Measurements from ENCODE around the gene NTF4.
A peak's percentile ranks its signal among the peaks of the same experiment; 100 is the strongest.
"Not testable (repeated sequence)": the region's sequence is repeated elsewhere in the genome, so short reads cannot be mapped to it uniquely, and the experiment has no call there.

NTF4 gene

DNA sequence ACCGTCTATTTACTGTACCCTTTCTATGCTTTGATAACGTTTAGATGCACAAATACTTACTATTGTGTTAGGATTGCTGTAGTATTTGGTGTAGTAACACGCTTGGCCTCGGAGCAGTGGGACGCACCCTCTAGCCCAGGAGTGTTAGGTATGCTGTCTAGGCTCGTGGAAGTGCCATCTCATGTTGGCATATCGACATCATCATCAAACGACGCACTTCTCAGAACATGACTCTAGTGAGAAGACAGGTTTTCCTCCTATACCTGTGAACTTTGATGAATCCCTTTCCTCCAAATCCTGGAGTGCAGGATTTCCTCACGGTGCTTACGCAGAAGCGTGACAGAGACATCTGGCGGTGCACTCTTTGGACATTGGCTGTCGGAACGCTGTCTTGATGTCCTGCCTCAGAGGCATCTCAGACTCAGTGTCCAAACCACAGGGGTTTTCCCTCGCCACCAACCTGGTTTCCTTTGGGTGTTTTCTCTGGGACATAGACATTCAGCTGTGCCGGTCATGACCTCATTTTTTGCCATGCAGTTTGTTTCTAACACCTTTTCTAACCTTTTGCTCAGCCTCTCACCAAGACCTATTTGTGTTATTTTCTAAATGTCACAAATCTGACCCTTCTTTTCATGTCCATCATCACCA is 26.9 kb upstream of the NTF4 start:
- no peak for DNase-seq (ENCODE audit: low read depth)

GRCh38 chr19:49086296-49086695 is 21.7 kb upstream of the NTF4 start:
- no peak for DNase-seq (ENCODE audit: low read depth)

DNA sequence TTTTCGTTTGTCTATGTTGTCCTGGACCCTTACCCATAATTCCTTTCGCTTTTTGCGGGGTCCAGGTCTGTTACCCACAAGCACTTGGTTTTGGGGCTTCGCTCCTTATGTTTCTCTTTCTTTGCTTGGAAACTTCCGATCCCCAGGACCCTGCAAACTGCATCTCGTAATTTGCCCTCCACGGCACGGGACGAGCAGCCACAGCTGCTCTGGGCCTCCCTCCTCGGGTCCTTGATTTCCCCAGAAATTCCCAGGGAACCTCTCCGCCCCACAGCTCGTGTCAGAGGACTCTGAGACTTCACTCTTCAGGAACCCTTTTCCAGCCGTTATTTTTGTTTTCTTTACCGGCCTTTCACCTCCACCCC is 21.2 kb upstream of the NTF4 start:
- no peak for DNase-seq (ENCODE audit: low read depth)

DNA sequence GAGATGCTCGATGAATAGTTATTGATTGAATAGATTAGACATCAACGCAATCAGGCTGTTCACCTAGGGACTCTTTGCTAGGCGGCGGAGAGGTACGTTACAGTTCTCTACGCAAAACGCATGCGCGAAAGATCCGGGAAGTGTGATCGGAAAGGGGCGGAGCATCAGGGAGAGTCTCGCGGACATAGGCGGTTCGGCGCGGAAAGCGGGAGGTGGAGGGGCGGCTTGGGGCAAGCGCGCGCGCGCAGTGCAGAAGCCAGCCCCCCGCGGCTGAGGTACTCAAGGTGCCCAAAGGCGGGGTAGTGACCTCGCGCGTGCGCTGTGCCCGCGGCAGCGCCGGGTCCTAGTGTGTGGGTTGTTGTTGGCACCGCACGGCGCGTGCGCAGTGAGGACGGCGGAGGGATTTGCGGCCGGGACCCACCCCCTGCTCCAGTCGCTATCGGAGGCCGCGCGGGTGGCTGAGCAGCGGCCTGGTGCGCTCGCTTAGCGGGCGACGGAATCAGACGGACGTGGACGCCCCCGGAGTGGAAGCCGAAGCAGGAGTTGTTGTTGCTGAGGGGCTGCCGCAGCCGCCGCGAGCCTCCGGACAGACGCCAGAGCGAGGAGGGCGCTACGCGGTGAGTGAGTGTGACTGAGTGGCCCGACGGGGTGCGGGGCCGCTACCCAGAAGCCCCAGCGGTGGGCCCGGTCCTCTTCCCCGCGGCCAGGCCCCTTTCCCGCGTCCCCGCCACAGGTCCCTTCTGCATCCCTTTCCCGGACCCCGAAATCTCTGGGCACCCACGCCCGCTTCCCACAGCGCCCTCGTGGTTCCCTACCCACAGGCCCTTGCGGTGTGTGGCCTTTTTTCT is 20.6 kb upstream of the NTF4 start, which contains the start of gene SNRNP70:
Gene SNRNP70 (plus strand): TSS at position 432 of the 848 bp plus-strand sequence. CDS start 964 bp downstream, outside the sequence.
- peak; percentile 99 for DNase-seq (ENCODE audit: low read depth)

DNA sequence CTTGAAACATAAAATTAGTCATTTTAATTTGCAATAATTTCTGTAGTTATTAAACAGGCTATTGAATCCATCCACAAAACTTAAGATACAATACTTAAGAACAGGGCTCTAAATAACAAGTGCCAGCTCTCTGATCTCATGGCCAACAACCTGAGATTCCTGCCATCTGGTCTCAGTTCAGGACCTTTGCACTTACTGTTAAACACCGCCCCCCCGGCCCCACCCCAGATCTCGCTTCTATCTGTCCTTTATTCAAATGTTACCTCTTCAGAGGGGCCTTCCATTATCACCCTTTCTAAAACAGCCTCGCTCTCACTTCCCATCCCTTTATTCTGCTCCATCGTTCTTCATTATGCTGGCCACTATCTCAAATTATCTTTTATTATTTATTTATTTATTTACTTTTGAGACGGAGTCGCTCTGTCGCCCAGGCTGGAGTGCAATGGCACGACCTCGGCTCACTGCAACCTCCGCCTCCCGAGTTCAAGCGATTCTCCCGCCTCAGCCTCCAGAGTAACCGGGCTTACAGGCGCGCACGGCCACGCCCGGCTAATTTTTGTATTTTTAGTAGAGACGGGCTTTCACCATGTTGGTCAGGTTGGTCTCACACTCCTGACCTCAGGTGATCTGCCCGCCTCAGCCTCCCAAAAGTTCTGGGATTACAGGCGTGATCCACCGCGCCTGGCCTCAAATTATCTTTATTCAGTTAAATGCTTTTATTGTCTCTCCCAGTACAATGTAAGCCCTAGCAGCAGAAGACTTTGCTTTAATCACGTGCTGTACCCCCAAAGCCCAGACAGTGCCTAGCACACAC is 19.8 kb upstream of the NTF4 start:
- DNase-seq (ENCODE audit: low read depth), result no peak

DNA sequence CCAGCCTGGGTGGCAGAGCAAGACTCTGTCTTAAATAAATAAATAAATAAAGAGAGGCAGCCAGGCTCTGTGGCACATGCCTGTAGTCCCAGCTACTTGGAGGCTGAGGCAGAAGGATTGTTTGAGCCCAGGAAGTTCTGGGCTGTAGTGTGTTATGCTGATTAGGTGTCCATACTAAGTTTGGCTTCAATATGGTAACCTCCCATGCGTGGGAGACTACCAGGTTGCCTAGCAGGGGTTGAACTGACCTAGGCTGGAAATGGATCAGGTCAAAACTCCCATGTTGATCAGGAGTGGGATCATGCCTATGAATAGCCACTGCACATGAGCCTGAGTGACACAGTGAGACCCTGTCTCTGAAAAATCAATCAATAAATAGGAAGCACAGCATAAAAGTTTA is 16.7 kb upstream of the NTF4 start:
- no peak for DNase-seq (ENCODE audit: low read depth)

DNA sequence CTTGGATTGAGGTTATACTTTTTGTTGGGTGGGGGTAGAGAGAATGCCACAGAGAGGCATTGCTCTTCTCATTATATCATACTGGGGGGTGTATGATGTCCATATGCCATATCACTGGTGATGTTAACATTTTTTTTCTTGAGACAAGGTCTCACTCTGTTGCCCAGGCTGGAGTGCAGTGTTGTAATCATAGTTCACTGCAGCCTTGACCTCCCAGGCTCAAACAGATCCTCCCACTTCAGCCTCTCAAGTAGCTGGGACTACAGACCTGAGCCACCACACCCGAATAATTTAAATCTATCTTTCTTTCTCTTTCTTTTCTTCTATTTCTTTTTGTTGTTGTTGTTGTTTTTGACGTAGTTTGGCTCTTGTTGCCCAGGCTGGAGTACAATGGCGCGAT is 15.8 kb upstream of the NTF4 start:
- no peak for DNase-seq (ENCODE audit: low read depth)

DNA sequence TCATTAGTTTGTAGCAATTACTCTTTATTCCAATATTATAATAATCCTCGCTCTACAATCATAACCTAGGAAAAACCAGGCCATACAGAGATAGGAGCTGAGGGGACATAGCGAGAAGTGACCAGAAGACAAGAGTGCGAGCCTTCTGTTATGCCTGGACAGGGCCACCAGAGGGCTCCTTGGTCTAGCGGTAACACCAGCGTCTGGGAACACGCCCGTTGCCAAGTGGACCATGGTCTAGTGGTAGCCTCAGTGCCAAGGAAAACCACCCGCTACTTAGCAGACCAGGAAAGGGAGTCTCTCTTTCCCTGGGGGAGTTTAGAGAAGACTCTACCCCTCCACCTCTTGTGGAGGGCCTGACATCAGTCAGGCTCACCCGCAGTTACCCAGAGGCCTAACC is 10.3 kb upstream of the NTF4 start:
- DNase-seq (ENCODE audit: low read depth), result not testable (repeated sequence)

GRCh38 chr19:49073514-49074378 is 9.1 kb upstream of the NTF4 start:
- DNase-seq (ENCODE audit: low read depth), result no peak

GRCh38 chr19:49071860-49072547 is 7.4 kb upstream of the NTF4 start:
- DNase-seq (ENCODE audit: low read depth), result no peak

DNA sequence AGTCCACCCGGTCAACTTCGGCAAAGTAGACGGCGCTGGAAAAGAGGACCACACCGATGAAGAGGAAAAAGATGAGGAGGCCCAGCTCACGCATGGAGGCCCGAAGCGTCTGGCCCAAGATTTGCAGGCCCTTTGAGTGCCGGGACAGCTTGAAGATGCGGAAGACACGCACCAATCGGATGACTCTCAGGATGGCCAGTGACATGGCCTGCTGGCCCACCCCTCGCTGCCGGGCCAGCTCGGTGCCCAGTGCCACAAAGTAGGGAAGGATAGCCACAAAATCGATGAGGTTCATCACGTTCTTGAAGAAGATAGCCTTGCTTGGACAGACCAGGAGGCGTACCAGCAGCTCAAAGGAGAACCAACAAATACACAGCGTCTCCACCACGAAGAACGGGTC is 5.8 kb upstream of the NTF4 start:
- DNase-seq (ENCODE audit: low read depth), result no peak

- DNase-seq (ENCODE audit: low read depth), result no peak
These were observed 4.4 kb upstream of the NTF4 start for GRCh38 chr19:49069026-49069425.

- DNase-seq (ENCODE audit: low read depth), result no peak
These were observed 2.9 kb upstream of the NTF4 start for GRCh38 chr19:49067554-49067953.

DNA sequence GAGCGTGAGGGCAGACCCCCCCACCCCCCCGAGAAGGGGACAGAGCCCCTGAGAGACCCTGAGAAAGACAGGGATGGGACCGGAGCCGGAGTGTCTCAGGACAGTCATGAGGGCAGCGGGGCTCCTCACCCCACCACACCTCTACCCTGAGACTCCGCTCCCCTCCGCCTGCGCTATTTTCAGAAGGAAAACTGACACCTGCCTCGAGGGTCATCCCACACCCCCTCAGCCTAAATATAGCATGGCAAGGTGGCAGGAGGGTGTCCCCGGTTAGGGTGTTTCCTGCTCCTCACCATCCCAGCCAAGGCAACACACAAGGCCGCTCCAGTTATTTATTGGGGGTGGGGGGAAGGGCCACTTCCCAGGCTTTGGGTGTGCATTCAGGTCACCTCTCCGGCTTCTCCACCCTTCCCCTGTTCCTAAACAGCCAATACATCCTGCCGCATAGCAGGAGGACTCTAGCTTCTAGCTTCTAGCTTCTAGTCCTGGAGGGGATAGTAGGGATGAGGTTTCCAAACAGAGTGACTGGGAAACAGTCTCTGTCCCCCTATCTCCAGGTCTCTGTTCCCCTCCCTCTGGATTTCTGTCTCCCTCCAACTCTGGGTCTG is 1.4 kb upstream of the NTF4 start:
- DNase-seq (ENCODE audit: low read depth), result no peak

- no peak for DNase-seq (ENCODE audit: low read depth)
These were observed 489 bp downstream of the NTF4 start for GRCh38 chr19:49064029-49064629.

DNA sequence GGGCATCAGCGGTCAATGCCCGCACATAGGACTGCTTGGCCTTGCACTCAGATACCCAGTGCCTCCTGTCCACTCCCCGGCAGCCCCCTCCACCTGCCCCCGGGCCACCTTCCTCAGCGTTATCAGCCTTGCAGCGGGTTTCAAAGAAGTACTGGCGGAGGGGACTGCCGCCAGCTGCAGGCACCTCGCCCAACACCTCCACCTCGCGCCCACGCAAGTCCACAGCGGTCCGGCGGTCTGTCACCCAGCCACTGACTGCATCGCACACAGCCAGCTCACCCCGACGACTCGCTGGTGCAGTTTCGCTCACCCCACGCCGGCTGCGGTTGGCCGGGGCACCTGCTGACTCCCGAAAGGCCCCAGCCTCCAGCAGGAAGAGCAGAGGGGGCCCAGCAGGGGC is 3.2 kb downstream of the NTF4 start:
- DNase-seq (ENCODE audit: low read depth), result no peak

- no peak for DNase-seq (ENCODE audit: low read depth)
These were observed 3.6 kb downstream of the NTF4 start for GRCh38 chr19:49061000-49061399.

- DNase-seq (ENCODE audit: low read depth), result no peak
These were observed 5.6 kb downstream of the NTF4 start for GRCh38 chr19:49059053-49059452.

- DNase-seq (ENCODE audit: low read depth), result no peak
These were observed 6.1 kb downstream of the NTF4 start for GRCh38 chr19:49058562-49058961.

DNA sequence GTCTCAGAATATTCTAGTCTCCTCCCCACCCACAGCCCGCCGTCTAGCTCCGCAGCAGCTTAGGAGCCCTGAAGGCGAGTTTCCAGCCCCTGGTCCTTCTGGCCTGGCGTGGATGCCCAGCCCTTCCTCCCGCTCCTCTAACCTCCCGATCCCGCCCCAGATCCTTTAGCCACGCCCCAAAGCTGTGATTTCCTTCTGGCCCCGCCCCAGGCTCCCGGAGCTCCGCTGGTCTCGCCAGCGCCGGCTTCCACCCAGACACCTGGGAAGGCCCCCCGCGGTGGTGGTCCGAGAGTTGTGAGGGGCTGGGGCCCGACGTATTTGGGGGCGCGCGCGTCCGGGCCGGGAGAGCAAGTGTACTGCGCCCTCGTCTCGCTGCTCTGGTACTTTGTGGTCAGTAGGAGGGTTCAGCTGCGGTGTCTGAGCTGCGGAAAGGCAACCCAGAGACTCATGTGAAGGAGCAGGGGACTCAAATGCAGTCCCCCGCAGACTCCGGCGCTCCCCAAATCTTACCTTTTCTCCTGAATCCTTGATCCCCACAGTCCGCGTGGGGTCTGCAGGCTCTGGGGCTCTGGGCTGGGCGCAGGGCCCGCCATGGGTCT is 6.9 kb downstream of the NTF4 start, which contains the start of gene CGB7:
Gene CGB7 (minus strand): TSS at position 114 of the 599 bp plus-strand sequence. CDS start 2,374 bp downstream, outside the sequence.
- DNase-seq (ENCODE audit: low read depth), result no peak
